ENCODE measurements around the gene RFX3.

DNA sequence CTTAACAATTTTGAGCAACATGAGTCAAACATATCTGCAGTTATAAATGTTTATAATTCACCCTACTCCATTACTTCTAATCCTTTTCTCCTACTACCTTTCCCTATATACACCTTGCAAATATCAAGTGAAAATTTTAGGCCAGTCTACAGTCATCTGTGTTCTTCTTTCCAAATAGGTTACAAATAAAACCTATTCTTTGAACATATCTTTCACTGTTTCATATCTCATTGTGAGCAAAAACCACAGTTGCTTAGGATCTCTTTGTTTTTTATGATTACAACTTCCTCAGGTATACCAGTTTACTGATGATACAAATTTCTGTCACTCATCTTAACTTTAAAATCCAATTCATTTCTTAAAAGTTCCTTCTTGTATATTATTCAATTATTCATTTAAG, 34.4 kb downstream of the RFX3 start:
- TF ChIP-seq, protein P1, sequence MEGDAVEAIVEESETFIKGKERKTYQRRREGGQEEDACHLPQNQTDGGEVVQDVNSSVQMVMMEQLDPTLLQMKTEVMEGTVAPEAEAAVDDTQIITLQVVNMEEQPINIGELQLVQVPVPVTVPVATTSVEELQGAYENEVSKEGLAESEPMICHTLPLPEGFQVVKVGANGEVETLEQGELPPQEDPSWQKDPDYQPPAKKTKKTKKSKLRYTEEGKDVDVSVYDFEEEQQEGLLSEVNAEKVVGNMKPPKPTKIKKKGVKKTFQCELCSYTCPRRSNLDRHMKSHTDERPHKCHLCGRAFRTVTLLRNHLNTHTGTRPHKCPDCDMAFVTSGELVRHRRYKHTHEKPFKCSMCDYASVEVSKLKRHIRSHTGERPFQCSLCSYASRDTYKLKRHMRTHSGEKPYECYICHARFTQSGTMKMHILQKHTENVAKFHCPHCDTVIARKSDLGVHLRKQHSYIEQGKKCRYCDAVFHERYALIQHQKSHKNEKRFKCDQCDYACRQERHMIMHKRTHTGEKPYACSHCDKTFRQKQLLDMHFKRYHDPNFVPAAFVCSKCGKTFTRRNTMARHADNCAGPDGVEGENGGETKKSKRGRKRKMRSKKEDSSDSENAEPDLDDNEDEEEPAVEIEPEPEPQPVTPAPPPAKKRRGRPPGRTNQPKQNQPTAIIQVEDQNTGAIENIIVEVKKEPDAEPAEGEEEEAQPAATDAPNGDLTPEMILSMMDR (IDR thresholded peaks at IDR 0.05; ENCODE audit: borderline replicate concordance, extremely low read depth, low read length, poor library complexity, severe bottlenecking): no peak
- no peak for TF ChIP-seq EZH2 (IDR thresholded peaks at IDR 0.05; ENCODE audit: borderline replicate concordance, low read depth, low read length, severe bottlenecking)
